ENCODE measurements around the gene RNF128.

DNA sequence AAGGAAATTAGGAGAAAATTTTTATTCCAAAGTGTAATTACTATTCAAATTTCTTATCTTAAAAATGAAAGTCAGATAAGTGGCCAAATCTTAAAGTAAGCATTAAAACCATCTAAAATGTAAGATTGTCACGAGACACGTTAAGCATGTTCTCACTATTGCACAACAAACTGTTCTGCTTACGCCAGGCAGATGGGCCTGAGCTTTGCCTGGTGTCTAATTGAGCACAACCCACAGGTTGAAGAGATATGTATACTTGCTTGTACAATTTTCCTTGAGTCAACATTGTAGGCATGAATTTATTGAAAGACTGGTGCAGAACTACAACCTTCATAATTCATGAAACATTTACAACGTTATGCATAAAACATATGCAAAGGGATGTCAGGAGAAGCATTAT, 3.9 kb downstream of the RNF128 start:
- TF ChIP-seq ZNF274 (IDR thresholded peaks at IDR 0.05; ENCODE audit: low read depth, low read length) (no peak), YY1 (IDR thresholded peaks at IDR 0.05; ENCODE audit: insufficient read depth, insufficient read length) (no peak)

Measured in NT2/D1 (cell line).